Fibroblast of skin of right quadriceps (primary cell): ENCODE results near the gene CRKL.
"Not testable (repeated sequence)": the region's sequence is repeated elsewhere in the genome, so short reads cannot be mapped to it uniquely, and the experiment has no call there.

Source experiments
- DNase-seq: peaks from one replicate; pipeline ENCODE4 v3.0.0-alpha.2; 2013

Gene CRKL

DNA sequence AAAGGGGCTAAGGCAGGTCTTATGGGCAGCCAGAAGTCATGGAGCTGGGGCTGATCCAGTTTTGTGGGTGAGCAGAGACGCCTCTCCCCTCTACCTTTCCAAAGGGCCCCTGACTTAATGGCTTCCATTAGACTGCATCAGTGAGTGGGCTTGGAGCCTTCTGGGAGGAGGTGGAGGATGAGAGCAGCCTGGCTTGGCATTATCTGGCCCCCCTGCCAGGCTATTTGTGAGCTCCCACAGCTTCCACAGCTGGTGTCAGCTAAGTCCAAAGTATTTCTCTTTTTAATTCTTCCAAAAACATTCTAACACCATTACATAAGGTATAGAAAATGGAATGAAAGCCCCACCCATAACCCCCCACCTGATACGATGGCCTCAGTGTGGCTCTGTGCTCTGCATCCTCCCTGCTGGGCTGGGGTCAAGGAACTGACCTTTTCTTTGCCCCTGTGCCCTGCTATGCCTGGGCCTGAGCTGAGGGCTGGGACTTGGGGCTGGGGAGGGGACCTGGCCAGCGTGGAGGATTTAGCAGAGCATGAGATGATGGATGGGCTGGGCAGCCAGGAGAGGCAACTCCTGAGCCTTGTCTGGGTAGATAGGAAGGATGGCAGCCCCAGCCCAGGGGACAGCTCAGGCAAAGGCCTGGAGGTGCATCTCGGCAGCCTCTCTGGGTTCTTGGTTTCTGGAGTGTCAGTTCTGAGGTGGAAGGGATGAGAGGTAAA, 53.9 kb downstream of the CRKL start:
- DNase-seq = no peak

DNA sequence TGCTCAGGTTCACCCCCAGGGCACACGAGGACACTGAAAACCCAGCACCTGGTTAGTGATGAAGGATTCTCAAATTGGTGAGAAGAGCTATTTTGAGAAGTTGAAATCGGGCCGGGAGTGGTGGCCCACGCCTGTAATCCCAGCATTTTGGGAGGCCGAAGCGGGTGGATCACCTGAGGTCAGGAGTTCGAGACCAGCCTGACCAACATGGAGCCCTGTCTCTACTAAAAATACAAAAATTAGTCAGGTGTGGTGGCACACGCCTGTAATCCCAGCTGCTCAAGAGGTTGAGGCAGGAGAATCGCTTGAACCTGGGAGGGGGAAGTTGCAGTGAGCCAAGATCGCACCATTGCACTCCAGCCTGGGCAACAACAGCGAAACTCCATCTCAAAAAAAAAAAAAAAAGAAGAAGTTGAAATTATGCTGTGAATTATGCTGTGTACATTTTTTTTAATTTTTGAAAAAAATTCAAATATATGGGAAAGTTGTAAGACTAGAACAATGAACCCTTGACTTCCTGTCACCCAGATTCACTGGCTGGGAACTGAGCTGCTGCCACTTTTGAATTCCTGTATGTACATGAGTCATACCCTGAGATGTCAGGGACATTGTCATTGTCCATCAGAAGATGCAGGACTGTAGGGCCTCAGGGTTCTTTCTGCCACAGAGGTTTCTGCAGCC, 54.9 kb downstream of the CRKL start:
- DNase-seq = not testable (repeated sequence)

DNA sequence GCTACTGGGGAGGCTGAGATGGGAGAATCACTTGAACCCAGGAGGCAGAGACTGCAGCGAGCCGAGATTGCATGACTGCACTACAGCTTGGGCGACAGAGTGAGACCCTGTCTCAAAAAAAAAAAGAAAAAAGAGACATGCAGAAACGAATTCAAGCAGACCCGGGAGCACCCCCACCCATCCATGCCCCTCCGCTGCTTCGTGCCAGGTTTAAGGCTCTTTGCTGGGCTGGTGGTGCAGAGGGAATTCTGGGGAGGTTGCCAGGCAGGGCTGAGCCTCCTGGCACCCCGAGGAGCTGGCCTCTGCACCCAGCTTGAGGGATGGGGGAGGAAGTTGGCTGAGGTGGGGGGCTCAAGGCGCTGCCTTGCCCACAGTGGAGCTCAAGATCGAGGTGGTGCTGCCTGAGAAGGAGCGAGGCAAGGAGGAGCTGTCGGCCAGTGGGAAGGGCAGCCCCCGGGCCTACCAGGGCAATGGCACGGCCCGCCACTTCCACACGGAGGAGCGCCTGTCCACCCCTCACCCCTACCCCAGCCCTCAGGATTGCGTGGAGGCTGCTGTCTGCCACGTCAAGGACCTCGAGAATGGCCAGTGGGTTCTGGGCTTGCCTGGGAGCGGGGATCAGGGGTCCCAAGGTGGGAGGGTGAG, 55.8 kb downstream of the CRKL start:
- no peak for DNase-seq

DNA sequence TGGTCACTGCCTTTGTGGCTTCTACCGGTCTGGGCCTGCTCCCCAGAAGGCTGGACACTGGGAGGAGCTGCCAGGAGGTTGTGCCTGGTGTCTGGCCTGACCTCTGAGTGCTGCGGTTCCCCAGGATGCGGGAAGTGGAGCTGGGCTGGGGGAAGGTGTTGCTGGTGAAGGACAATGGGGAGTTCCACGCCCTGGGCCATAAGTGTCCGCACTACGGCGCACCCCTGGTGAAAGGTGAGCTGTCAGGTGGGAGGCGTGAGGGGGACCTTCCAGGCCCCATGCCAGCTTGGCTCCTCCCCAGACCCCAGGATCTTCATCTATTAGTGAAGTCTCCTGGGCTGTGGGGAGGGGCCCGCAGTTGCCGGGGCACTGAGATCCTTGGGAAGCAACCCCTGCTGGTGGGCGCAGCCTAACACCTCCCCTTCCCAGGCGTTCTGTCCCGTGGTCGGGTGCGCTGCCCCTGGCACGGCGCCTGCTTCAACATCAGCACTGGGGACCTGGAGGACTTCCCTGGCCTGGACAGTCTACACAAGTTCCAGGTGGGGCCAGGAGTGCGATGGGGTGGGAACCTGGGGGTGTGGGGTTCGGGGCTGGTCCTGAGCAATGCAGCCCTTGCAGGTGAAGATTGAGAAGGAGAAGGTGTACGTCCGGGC, 56.6 kb downstream of the CRKL start:
- DNase-seq = no peak

DNA sequence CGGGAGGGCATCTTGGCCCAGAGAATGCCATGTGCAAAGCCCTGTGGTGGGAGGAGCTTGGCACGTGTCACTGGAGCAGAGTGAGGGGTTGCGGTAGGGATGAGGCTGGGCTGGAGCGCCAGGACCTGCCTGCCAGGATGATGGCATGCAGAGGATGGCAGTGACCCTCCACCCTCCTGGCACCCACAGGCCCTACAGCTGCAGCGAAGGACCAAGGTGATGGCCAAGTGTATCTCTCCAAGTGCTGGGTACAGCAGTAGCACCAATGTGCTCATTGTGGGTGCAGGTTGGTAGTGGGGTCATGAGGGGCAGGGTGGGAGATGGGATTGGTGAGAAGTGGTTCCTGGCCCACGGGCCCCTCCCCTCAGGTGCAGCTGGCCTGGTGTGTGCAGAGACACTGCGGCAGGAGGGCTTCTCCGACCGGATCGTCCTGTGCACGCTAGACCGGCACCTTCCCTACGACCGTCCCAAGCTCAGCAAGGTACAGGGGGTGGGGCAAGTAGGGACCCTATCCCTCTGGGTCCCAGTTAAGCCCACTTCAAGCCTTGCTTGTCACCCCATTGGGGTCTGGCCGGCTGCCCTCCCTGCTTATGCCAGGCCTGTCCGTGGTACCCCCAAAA, 57.2 kb downstream of the CRKL start:
- DNase-seq = no peak

DNA sequence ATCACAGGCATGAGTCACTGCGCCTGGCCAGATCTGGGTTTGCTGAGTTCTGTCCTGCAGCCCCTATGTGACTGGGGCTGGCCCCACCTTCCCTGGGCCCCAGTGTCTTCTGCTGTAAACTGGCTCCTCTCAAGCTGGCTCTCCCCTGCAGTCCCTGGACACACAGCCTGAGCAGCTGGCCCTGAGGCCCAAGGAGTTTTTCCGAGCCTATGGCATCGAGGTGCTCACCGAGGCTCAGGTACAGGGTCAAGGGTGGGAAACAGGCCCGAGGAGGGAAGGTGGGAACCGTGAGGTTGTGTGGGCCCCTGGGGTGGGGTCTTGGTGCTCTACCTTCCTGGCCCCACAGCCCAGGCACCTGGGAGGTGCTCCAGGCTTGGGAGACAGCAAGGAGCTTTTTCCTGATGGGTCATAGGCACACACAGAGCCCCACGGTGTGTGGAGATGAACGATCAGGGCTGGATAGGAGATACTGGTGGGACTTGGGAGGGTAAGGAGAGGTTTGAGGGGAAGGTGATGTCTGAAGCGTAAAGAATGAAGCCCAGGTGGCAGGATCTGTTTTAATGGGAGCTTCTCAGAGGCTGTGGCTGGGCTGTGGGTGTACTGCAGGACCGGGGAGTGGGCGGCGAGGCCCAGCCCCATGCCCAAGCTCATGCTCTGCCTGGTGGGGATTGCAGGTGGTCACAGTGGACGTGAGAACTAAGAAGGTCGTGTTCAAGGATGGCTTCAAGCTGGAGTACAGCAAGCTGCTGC, 58.5 kb downstream of the CRKL start:
- no peak for DNase-seq

DNA sequence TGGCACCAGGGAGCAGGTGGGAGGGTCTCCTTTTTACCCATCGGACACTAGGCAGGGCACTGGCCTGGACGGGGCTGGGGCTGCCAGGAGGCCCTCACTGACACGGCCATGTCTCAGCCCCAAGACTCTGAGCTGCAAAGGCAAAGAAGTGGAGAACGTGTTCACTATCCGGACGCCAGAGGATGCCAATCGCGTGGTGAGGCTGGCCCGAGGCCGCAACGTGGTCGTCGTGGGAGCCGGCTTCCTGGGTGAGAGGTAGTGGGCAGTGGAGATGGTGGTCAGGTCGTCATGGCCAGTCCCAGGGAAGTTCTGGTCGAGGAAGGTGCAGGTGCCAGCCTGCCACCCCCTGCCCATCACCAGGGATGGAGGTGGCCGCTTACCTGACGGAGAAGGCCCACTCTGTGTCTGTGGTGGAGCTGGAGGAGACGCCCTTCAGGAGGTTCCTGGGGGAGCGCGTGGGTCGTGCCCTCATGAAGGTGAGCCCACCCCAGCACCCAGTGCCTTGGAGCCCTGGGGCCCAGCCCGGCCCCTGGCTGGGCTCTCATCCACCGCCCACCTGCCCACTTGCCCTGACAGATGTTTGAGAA, 59.2 kb downstream of the CRKL start:
- no peak for DNase-seq

DNA sequence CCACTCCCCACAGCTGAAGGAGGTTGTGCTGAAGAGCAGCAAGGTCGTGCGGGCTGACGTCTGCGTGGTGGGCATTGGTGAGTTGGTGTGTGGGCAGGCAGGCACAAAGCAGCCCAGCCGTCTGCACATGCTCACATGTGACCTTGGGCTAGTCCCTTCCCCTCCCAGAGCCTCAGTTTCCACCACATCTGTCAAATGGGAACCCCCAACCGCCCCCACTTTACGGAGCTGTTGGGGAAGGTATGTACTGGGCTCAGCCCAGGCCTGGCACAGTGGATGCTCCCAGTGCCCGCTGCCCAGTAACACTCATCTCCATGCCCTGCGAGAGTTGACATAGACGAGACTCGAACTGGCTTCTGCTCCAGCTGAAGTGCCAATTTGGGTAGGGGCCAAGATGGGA, 59.8 kb downstream of the CRKL start:
- no peak for DNase-seq

DNA sequence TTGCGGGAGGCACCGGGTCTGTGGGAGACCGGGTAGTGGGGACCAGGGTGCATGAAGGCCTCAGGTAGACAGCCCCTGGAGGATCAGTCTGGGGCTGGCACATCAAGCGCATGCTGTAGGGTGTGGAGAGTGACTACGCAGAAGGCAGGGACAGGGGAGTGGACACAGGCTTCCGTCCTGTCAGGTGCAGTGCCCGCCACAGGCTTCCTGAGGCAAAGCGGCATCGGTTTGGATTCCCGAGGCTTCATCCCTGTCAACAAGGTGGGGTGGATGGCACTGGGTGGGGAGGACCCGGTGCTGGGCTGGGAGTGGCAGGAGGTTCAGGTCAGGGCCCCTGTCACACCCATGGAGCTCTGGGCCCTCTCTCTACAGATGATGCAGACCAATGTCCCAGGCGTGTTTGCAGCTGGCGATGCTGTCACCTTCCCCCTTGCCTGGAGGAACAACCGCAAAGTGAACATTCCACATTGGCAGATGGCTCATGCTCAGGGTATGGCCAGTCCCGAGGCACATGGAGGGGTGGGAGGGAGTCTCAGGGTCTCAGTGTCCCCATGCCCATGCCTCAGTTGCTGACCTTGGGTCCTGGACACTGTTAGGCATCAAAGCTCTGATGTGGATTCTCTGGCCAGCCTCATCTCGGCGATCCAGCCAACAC, 60.4 kb downstream of the CRKL start:
- DNase-seq = no peak

DNA sequence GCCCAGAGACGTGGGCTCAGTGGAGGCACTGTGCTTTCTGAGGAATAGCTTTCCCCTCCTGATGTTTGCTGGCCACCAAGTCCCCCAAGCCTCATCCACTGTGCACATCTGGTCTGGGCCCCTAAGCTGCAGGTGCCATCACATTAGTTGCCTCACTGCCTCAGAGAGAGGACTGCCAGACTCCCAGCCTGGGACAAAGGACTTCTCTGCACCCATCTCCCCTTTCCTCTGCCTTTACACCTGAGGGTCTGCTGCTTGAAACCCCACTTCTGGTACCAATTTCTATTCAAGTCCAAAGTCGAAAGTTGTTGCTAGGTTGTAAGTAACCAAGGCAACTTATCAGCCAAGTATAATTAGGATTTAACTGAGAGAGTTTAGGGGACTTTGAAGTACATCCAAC, 61.2 kb downstream of the CRKL start:
- no peak for DNase-seq

DNA sequence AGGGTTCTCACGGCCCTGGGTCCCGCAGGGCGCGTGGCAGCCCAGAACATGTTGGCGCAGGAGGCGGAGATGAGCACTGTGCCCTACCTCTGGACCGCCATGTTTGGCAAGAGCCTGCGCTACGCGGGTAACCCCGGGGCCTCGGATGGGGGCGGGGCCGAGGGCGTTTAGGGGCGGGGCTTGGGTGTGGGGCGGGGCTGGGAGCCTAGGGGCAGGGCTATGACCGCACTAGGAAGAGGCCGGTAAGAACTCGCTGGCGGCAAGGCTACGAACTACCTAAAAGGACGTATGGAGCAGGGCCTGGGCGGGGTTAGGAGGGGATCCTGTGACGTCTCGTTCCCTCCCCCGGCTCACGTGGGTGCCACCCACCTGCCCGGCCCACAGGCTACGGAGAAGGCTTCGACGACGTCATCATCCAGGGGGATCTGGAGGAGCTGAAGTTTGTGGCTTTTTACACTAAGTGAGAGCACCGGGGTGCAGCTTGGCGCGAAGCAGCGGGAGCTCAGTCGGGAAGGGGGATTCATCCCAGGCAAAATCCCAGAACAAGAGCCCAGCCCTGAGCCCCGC, 62.1 kb downstream of the CRKL start:
- DNase-seq = peak; percentile 78

DNA sequence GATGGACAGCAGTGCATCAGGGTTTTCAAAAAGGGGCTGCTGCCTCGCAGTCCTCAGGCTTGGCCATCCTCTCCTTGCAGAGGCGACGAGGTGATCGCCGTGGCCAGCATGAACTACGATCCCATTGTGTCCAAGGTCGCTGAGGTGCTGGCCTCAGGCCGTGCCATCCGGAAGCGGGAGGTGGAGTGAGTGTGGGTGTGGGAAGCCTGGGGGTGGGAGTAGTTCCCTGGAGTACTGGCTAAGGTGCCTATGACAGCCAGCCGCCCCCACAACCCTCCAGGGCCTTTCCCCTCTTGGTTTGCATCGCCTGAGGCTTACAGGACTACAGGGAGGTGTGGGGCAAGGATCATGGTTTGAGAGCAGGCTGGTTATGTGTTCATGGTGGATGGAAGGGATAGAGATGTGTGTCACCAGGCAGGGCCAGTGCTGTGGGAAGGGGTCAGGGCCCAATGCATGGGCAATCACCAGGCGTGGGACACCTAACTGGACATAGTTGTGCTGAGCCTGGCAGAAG, 62.8 kb downstream of the CRKL start:
- no peak for DNase-seq

DNA sequence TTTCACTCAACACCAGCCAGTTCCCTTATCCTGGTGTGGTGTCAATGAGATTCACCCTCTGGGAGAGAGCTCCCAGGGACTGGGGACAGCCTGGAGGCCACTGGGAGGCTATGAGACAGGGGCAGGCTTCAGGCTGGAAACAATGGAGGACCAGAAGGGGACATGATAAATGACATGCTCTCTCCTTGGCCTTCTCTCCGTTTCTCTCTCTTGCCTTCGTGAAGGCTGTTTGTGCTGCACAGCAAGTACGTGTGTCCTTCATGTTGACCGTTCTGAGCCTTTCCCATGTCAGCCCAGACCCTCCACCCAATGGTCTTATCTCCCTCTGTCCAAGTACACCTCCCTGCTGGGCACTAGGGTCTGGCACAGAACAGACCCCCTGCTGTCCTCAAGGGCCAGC, 63.3 kb downstream of the CRKL start:
- no peak for DNase-seq

DNA sequence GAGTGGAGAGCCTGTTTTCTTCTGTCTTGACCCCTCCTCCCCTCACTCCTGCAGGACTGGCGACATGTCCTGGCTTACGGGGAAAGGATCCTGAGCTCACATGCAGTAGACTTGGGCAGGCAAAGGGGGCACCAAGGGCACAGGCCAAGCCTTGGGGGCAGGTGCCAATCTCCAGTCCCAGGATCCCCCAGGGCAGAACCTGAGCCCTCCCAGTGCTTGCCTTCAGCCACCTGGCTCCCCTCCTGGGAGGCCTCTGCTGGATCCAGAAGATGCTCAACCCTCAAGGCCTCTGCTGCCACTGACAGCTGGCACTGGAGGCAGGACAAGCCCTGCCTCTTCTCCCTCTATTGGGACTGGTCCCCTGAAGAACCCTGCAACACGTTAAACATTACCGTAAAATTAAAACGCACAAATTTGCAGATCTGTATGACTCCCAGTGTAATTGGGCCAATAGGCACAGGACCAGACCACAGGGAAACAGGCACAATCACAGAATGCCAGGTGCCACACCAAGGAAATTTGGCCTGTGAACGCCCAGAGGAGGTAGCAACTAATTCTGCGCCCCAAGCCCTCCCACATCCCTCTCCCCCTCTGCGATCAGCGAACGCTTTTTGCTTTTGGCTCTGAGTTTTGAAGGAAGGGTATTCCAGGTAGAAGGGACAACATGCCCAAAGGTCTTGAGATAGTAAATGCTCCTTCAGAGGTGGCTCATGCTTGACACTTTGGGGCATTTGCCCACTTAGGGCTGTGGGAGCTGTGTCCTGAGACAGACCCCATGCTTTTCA, 63.9 kb downstream of the CRKL start:
- DNase-seq = no peak

DNA sequence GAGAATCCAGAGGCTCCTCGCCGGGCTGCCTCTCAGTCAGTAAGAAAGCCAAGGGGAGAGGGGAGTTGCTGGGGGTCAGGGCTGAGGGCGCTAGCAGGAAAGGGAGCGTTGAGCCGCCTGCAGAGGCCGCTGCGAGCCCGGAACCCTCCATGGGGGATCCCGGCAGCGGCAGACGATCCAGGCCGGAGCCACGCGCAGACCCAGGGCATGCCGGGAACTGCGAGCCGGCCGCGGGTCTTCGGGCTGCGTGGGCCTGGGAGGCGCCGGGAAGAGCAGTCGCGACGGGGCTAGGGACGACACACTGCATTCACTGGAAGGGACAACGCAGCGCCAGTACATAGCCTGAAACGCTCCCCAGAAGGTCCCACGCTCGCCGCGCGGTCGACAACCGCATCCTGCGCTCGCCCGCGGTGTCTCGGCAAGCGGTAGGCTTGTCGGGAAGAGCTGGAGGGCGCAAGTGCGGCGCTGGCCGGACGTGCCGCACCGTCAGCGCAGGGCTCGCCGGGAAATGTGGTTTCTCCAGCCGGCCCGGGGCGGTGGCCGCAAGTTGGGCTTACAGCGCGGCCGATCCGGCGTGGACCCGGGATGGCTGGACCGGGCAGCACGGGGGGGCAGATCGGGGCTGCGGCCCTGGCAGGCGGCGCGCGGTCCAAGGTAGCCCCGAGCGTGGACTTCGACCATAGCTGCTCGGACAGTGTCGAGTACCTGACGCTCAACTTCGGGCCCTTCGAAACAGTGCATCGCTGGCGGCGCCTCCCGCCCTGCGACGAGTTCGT, 64.8 kb downstream of the CRKL start, which contains the start of gene LZTR1:
TSS of gene LZTR1 (plus strand) at position 511 of the 776 bp plus-strand sequence. CDS start at position 586, 75 bp downstream.
- DNase-seq = peak; percentile 76

DNA sequence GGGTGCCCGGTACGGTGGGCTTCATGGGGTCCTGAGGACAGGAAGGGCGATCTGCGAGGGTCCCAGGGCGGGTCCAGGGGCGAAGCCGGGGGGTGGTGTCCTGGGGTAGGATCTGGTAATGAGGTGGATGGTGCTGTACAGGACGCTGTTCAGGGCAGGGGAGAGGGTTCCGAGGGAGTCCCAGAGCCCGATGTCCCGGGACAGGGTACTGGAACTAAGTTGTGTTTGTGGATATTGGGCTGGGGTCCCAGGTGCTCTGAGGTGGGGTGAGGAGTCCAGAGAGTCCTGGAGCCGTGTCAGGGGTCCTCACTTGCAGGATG, 65.3 kb downstream of the CRKL start:
- no peak for DNase-seq

DNA sequence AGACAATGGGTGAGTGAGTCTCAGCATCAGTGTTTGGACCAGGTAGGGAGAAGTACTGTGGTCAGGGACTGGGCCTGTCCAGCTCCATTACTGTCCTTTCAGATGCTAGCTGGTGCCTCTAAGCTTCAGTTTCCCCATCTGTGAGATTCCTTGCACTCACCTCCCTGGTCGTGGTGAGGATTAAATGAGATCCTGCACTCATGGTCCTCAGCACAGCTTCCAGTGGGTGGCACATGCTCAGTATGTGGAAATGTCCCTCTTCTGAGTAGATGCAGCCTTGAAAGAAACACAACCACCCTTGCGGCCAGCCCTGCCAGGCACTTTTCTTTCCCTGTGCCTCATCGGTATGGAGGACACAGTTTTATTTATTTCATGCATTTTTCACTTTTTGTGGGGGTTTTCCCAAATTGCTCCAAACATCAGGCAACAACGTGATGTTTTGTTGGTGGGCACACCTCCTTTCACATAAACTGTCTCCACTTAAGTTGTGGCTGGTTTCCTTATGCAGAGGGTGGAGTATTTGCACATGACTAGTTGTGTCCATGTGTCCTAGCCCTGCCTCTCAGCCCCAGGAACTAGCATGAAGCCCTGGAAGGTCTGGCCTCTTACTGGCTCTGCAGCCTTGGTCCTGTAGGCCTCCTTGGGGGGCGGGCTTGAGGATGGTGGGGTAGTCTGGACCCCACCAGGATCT, 66.0 kb downstream of the CRKL start:
- no peak for DNase-seq

DNA sequence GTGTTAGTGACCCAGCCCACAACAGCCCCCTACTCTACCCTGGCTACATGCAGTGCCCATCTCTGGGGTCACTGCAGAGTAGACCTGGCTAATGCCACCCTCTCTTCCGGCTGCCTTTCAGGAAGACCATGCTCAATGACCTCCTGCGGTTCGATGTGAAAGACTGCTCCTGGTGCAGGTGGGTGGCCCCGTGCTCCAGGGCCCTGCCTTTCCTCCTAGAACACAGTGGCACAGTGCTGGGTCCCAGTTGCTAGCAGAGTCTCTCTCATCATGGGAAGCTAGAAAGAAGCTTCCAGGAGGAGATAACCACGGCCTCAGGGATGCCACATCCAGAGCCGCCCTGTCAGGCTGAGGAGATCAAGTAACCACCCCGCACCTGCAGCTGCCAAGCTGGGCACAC, 68.5 kb downstream of the CRKL start:
- no peak for DNase-seq

DNA sequence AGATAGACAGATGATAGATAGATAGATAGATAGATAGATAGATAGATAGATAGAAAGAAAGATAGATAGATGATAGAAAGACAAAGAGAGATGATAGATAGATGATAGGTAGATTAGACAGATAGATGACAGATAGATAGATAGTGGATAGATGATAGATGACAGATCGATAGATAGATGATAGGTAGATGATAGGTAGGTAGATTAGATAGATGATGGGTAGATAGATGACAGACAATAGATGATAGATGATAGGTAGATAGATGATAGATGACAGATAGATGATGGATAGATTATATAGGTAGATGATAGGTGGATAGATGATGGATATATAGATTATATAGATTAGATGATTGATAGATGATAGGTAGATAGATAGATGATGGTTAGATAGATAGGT, 69.2 kb downstream of the CRKL start:
- DNase-seq = no peak
